Activated CD4-positive, alpha-beta T cell treated with anti-CD3 and anti-CD28 coated beads, Interleukin-2, amount 10 ng/mL, durations not matched to agents 24 days and 14 days (primary cell): ENCODE results near the gene FERMT2. TPM values are rescaled to one million over a fixed set of nuclear protein-coding genes. Genes with fewer than 3 reads are reported as not detected.
"Not testable (repeated sequence)": the region's sequence is repeated elsewhere in the genome, so short reads cannot be mapped to it uniquely, and the experiment has no call there.

Source experiments
- DNase-seq: peaks from one replicate; pipeline ENCODE4 v3.0.0; 2022
- H3K27ac Mint-ChIP-seq: one replicate; pipeline ENCODE4 v1.8.0; 2022; ENCODE audit warnings: mild to moderate bottlenecking, mixed read lengths
- H3K27me3 Mint-ChIP-seq: one replicate; pipeline ENCODE4 v1.8.0; 2022; ENCODE audit warnings: mixed read lengths
- H3K36me3 Mint-ChIP-seq: one replicate; pipeline ENCODE4 v1.8.0; 2022; ENCODE audit warnings: low read depth, mild to moderate bottlenecking, mixed read lengths
- H3K4me1 Mint-ChIP-seq: one replicate; pipeline ENCODE4 v1.8.0; 2021; ENCODE audit warnings: mixed read lengths
- H3K4me3 Mint-ChIP-seq: one replicate; pipeline ENCODE4 v1.8.0; 2022; ENCODE audit warnings: mild to moderate bottlenecking, moderate library complexity, mixed read lengths
- H3K9me3 Mint-ChIP-seq: one replicate; pipeline ENCODE4 v1.8.0; 2021; ENCODE audit warnings: mixed read lengths
- intact Hi-C: fragments of 100-400 bp; cut with micrococcal nuclease; formaldehyde crosslinking; loops from one replicate; pipeline ENCODE4 v1.15.1; 2023
- total RNA-seq: library from RNA; stranded (reverse); gene quantifications from 2 replicates; pipeline ENCODE4 v1.2.3, GENCODE V29; 2022

The FERMT2 gene
- total RNA-seq, 1 donor from 2014 or later: 1.6 TPM

- H3K4me3 Mint-ChIP-seq: no peak overlapping the region
- intact Hi-C loops: no loop called here
- no peak for DNase-seq
- peaks cover 4% of the 10 kb centered on the region for H3K27me3 Mint-ChIP-seq
- H3K4me1 Mint-ChIP-seq: no peaks in the 10 kb centered on the region
- no peak overlapping the region for H3K27ac Mint-ChIP-seq
- no peaks in the 10 kb centered on the region for H3K36me3 Mint-ChIP-seq
- no peaks in the 10 kb centered on the region for H3K9me3 Mint-ChIP-seq
These were observed 73.2 kb downstream of the FERMT2 start for GRCh38 chr14:52877628-52878027.

GRCh38 chr14:52876806-52877205, 74.0 kb downstream of the FERMT2 start:
- Mint-ChIP-seq H3K27me3 (peaks cover 4% of the 10 kb centered on the region), H3K4me1 (no peaks in the 10 kb centered on the region), H3K9me3 (no peaks in the 10 kb centered on the region), H3K36me3 (no peaks in the 10 kb centered on the region), H3K27ac (no peak overlapping the region), H3K4me3 (no peak overlapping the region)
- intact Hi-C loops: no loop called here
- DNase-seq: no peak

- Mint-ChIP-seq H3K27ac (no peak overlapping the region), H3K27me3 (peaks cover 2% of the 10 kb centered on the region), H3K4me3 (no peak overlapping the region), H3K4me1 (no peaks in the 10 kb centered on the region), H3K9me3 (no peaks in the 10 kb centered on the region), H3K36me3 (no peaks in the 10 kb centered on the region)
- intact Hi-C loops: no loop called here
- no peak for DNase-seq
These were observed 74.5 kb downstream of the FERMT2 start for GRCh38 chr14:52876311-52876710.

GRCh38 chr14:52875707-52876106, 75.1 kb downstream of the FERMT2 start:
- Mint-ChIP-seq H3K27ac (no peak overlapping the region), H3K4me3 (no peak overlapping the region), H3K4me1 (no peaks in the 10 kb centered on the region), H3K9me3 (no peaks in the 10 kb centered on the region), H3K27me3 (peaks cover 2% of the 10 kb centered on the region), H3K36me3 (no peaks in the 10 kb centered on the region)
- intact Hi-C loops: no loop called here
- no peak for DNase-seq

GRCh38 chr14:52874389-52874788, 76.5 kb downstream of the FERMT2 start:
- H3K27ac Mint-ChIP-seq: no peak overlapping the region
- H3K9me3 Mint-ChIP-seq: no peaks in the 10 kb centered on the region
- intact Hi-C loops: no loop called here

GRCh38 chr14:52873694-52874093, 77.2 kb downstream of the FERMT2 start:
- H3K4me3 Mint-ChIP-seq: no peak overlapping the region
- H3K4me1 Mint-ChIP-seq: no peaks in the 10 kb centered on the region
- no peaks in the 10 kb centered on the region for H3K36me3 Mint-ChIP-seq
- DNase-seq: no peak
- H3K27ac Mint-ChIP-seq: no peak overlapping the region
- peaks cover 2% of the 10 kb centered on the region for H3K27me3 Mint-ChIP-seq
- intact Hi-C loops: no loop called here
- no peaks in the 10 kb centered on the region for H3K9me3 Mint-ChIP-seq

More at GRCh38 chr14:52874389-52874788, 76.5 kb downstream of the FERMT2 start:
- H3K4me3 Mint-ChIP-seq: no peak overlapping the region
- no peaks in the 10 kb centered on the region for H3K4me1 Mint-ChIP-seq
- peaks cover 2% of the 10 kb centered on the region for H3K27me3 Mint-ChIP-seq
- H3K36me3 Mint-ChIP-seq: no peaks in the 10 kb centered on the region
- no peak for DNase-seq

- Mint-ChIP-seq H3K9me3 (no peaks in the 10 kb centered on the region), H3K36me3 (no peaks in the 10 kb centered on the region), H3K27me3 (no peaks in the 10 kb centered on the region), H3K27ac (no peak overlapping the region), H3K4me1 (no peaks in the 10 kb centered on the region), H3K4me3 (no peak overlapping the region)
- intact Hi-C loops: no loop called here
- DNase-seq: no peak
These were observed 77.8 kb downstream of the FERMT2 start for GRCh38 chr14:52873065-52873464.

- H3K9me3 Mint-ChIP-seq: no peaks in the 10 kb centered on the region
- no peak overlapping the region for H3K27ac Mint-ChIP-seq
- DNase-seq: no peak
- no peaks in the 10 kb centered on the region for H3K36me3 Mint-ChIP-seq
- no peaks in the 10 kb centered on the region for H3K4me1 Mint-ChIP-seq
- intact Hi-C loops: no loop called here
- no peak overlapping the region for H3K4me3 Mint-ChIP-seq
- H3K27me3 Mint-ChIP-seq: no peaks in the 10 kb centered on the region
These were observed 79.2 kb downstream of the FERMT2 start for GRCh38 chr14:52871606-52872005.

- H3K27me3 Mint-ChIP-seq: no peaks in the 10 kb centered on the region
- DNase-seq: no peak
- H3K4me1 Mint-ChIP-seq: no peaks in the 10 kb centered on the region
- H3K9me3 Mint-ChIP-seq: no peaks in the 10 kb centered on the region
- no peak overlapping the region for H3K27ac Mint-ChIP-seq
- no peak overlapping the region for H3K4me3 Mint-ChIP-seq
- intact Hi-C loops: no loop called here
- H3K36me3 Mint-ChIP-seq: no peaks in the 10 kb centered on the region
These were observed 81.8 kb downstream of the FERMT2 start for GRCh38 chr14:52868911-52869618.

- DNase-seq, H3K36me3 Mint-ChIP-seq, H3K9me3 Mint-ChIP-seq, H3K27ac Mint-ChIP-seq, H3K4me3 Mint-ChIP-seq, H3K27me3 Mint-ChIP-seq, H3K4me1 Mint-ChIP-seq, intact Hi-C loops: not testable (repeated sequence)
These were observed 86.0 kb downstream of the FERMT2 start for GRCh38 chr14:52864893-52865292.

- H3K36me3 Mint-ChIP-seq: no peaks in the 10 kb centered on the region
These were observed 87.5 kb downstream of the FERMT2 start for GRCh38 chr14:52863334-52863700.

GRCh38 chr14:52862632-52863333, 88.1 kb downstream of the FERMT2 start:
- DNase-seq: no peak
- Mint-ChIP-seq H3K27ac (no peak overlapping the region), H3K9me3 (no peaks in the 10 kb centered on the region), H3K4me1 (no peaks in the 10 kb centered on the region), H3K36me3 (no peaks in the 10 kb centered on the region), H3K27me3 (no peaks in the 10 kb centered on the region), H3K4me3 (no peak overlapping the region)
- intact Hi-C loops: no loop called here

More at GRCh38 chr14:52863334-52863700, 87.5 kb downstream of the FERMT2 start:
- Mint-ChIP-seq H3K4me1 (no peaks in the 10 kb centered on the region), H3K27ac (no peak overlapping the region), H3K4me3 (no peak overlapping the region), H3K9me3 (no peaks in the 10 kb centered on the region), H3K27me3 (no peaks in the 10 kb centered on the region)
- intact Hi-C loops: no loop called here
- no peak for DNase-seq

- Mint-ChIP-seq H3K9me3 (no peaks in the 10 kb centered on the region), H3K27ac (no peak overlapping the region), H3K4me1 (no peaks in the 10 kb centered on the region), H3K4me3 (no peak overlapping the region), H3K36me3 (no peaks in the 10 kb centered on the region), H3K27me3 (no peaks in the 10 kb centered on the region)
- no peak for DNase-seq
- intact Hi-C loops: no loop called here
These were observed 89.4 kb downstream of the FERMT2 start for GRCh38 chr14:52861403-52861802.

GRCh38 chr14:52860910-52861309, 89.9 kb downstream of the FERMT2 start:
- no peak for DNase-seq
- Mint-ChIP-seq H3K9me3 (no peaks in the 10 kb centered on the region), H3K4me1 (no peaks in the 10 kb centered on the region), H3K27ac (no peak overlapping the region), H3K27me3 (no peaks in the 10 kb centered on the region), H3K36me3 (no peaks in the 10 kb centered on the region), H3K4me3 (no peak overlapping the region)
- intact Hi-C loops: no loop called here

- H3K4me1 Mint-ChIP-seq: no peaks in the 10 kb centered on the region
- no peaks in the 10 kb centered on the region for H3K36me3 Mint-ChIP-seq
- no peak overlapping the region for H3K27ac Mint-ChIP-seq
- no peaks in the 10 kb centered on the region for H3K27me3 Mint-ChIP-seq
- H3K9me3 Mint-ChIP-seq: no peaks in the 10 kb centered on the region
- intact Hi-C loops: no loop called here
- no peak overlapping the region for H3K4me3 Mint-ChIP-seq
- DNase-seq: no peak
These were observed 90.6 kb downstream of the FERMT2 start for GRCh38 chr14:52860209-52860608.
